Measurements from ENCODE around the gene KDM7A.

GRCh38 chr7:140137078-140137477 lies 39.7 kb downstream of the KDM7A start:
- TF ChIP-seq POLR2AphosphoS5 (IDR thresholded peaks at IDR 0.05; ENCODE audit: low read depth, low read length) (no peak), SIN3A (IDR thresholded peaks at IDR 0.05; ENCODE audit: borderline replicate concordance, low read depth, low read length) (no peak), EZH2phosphoT487 (IDR thresholded peaks at IDR 0.05; ENCODE audit: borderline replicate concordance, low read depth) (no peak), SMC3 (IDR thresholded peaks at IDR 0.05; ENCODE audit: low read depth, low read length) (no peak), REST (IDR thresholded peaks at IDR 0.05; ENCODE audit: low read depth, low read length) (no peak), CTCF (IDR thresholded peaks at IDR 0.05) (no peak), ELF1 (IDR thresholded peaks at IDR 0.05) (no peak), RXRA (IDR thresholded peaks at IDR 0.05; ENCODE audit: borderline replicate concordance, low read depth) (no peak)
- TF ChIP-seq, protein P1, sequence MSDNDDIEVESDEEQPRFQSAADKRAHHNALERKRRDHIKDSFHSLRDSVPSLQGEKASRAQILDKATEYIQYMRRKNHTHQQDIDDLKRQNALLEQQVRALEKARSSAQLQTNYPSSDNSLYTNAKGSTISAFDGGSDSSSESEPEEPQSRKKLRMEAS (IDR thresholded peaks at IDR 0.05; ENCODE audit: low read depth), result no peak
